ENCODE data around the gene GLS.
"Not testable (repeated sequence)": the region's sequence is repeated elsewhere in the genome, so short reads cannot be mapped to it uniquely, and the experiment has no call there.

- not testable (repeated sequence) for TF ChIP-seq ZBTB26 (tag by site-specific recombination; optimal IDR thresholded peaks at IDR 0.05); EGR2 (tag by site-specific recombination; IDR thresholded peaks at IDR 0.05; ENCODE audit: low read depth); CTCF (tag by site-specific recombination; IDR thresholded peaks at IDR 0.05); ZNF350 (tag by site-specific recombination; IDR thresholded peaks at IDR 0.05); ZNF311 (tag by site-specific recombination; IDR thresholded peaks at IDR 0.05; ENCODE audit: borderline replicate concordance); HOXD13 (CRISPR knock-in tag; IDR thresholded peaks at IDR 0.05; ENCODE audit: borderline replicate concordance); SP2 (tag by site-specific recombination; IDR thresholded peaks at IDR 0.05); ZNF518A (tag by site-specific recombination; conservative IDR thresholded peaks at IDR 0.05; ENCODE audit: low read depth); ZNF639 (tag by site-specific recombination; IDR thresholded peaks at IDR 0.05); ZNF658 (tag by site-specific recombination; IDR thresholded peaks at IDR 0.05); SCRT2 (tag by site-specific recombination; IDR thresholded peaks at IDR 0.05); YY1 (tag by site-specific recombination; IDR thresholded peaks at IDR 0.05)
- TF ChIP-seq, protein P1, sequence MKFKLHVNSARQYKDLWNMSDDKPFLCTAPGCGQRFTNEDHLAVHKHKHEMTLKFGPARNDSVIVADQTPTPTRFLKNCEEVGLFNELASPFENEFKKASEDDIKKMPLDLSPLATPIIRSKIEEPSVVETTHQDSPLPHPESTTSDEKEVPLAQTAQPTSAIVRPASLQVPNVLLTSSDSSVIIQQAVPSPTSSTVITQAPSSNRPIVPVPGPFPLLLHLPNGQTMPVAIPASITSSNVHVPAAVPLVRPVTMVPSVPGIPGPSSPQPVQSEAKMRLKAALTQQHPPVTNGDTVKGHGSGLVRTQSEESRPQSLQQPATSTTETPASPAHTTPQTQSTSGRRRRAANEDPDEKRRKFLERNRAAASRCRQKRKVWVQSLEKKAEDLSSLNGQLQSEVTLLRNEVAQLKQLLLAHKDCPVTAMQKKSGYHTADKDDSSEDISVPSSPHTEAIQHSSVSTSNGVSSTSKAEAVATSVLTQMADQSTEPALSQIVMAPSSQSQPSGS (tag by site-specific recombination; IDR thresholded peaks at IDR 0.05; ENCODE audit: low read depth), result not testable (repeated sequence)
- TF ChIP-seq, protein P2, sequence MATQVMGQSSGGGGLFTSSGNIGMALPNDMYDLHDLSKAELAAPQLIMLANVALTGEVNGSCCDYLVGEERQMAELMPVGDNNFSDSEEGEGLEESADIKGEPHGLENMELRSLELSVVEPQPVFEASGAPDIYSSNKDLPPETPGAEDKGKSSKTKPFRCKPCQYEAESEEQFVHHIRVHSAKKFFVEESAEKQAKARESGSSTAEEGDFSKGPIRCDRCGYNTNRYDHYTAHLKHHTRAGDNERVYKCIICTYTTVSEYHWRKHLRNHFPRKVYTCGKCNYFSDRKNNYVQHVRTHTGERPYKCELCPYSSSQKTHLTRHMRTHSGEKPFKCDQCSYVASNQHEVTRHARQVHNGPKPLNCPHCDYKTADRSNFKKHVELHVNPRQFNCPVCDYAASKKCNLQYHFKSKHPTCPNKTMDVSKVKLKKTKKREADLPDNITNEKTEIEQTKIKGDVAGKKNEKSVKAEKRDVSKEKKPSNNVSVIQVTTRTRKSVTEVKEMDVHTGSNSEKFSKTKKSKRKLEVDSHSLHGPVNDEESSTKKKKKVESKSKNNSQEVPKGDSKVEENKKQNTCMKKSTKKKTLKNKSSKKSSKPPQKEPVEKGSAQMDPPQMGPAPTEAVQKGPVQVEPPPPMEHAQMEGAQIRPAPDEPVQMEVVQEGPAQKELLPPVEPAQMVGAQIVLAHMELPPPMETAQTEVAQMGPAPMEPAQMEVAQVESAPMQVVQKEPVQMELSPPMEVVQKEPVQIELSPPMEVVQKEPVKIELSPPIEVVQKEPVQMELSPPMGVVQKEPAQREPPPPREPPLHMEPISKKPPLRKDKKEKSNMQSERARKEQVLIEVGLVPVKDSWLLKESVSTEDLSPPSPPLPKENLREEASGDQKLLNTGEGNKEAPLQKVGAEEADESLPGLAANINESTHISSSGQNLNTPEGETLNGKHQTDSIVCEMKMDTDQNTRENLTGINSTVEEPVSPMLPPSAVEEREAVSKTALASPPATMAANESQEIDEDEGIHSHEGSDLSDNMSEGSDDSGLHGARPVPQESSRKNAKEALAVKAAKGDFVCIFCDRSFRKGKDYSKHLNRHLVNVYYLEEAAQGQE (tag by site-specific recombination; IDR thresholded peaks at IDR 0.05), result not testable (repeated sequence)
Observed at GRCh38 chr2:190885844-190886243, 5.2 kb downstream of the GLS start.

Data from HEK293 (cell line).